Naive thymus-derived CD4-positive, alpha-beta T cell (primary cell): ENCODE measurements around the gene ATP6V0C. TPM values are rescaled to one million over a fixed set of nuclear protein-coding genes. Genes with fewer than 3 reads are reported as not detected.
A peak's percentile ranks its signal among the peaks of the same experiment; 100 is the strongest.

Experiments
- ATAC-seq: fragments of 150-1000 bp; cut with Tn5 transposase; 2 replicates; pipeline ENCODE4 v1.10.0; 2021; ENCODE audit warnings: mild to moderate bottlenecking, moderate library complexity
- CTCF ChIA-PET: fragments of 350-600 bp; sonication (Branson Sonifier 250); formaldehyde crosslinking; loops from one replicate; lab custom pipeline; 2021; ENCODE audit warnings: antibody characterized with exemption; lab: Charles Lee
- POLR2A ChIA-PET: fragments of 350-600 bp; sonication (Branson Sonifier 250); formaldehyde crosslinking; loops from one replicate; lab custom pipeline; 2021; ENCODE audit warnings: antibody characterized with exemption, inconsistent platforms; lab: Charles Lee
- DNase-seq, 9 donors: peaks; one replicate each; pipeline versions ENCODE4 v3.0.0 to v3.0.0-alpha.2; 2020 to 2022; ENCODE audit warnings: mixed read lengths in 1 of 9
- H3K27ac ChIP-seq: one replicate; pipeline ENCODE4 v1.7.0; 2013; ENCODE audit warnings: mild to moderate bottlenecking, low read depth, low read length, moderate library complexity
- H3K27me3 ChIP-seq, 2 donors: one replicate each; pipeline ENCODE4 v1.7.0; 2013; ENCODE audit warnings: low read length in 2 of 2, mild to moderate bottlenecking in 2 of 2, moderate library complexity in 2 of 2; ENCODE audit not compliant: control insufficient read depth in 2 of 2, insufficient read depth in 2 of 2
- H3K36me3 ChIP-seq, 3 experiments: 1 replicate in 2 of 3; 2 replicates in 1 of 3; pipeline ENCODE4 v1.7.0; 2013; ENCODE audit warnings: low read length in 3 of 3, mild to moderate bottlenecking in 3 of 3, moderate library complexity in 1 of 3; ENCODE audit not compliant: insufficient read depth in 3 of 3, control insufficient read depth in 2 of 3
- H3K4me1 ChIP-seq, 2 donors: one replicate each; pipeline ENCODE4 v1.7.0; 2013; ENCODE audit warnings: low read length in 2 of 2, mild to moderate bottlenecking in 2 of 2, moderate library complexity in 1 of 2; ENCODE audit not compliant: control insufficient read depth in 2 of 2, insufficient read depth in 2 of 2
- H3K4me3 ChIP-seq: 2 replicates; pipeline ENCODE4 v1.7.0; 2013; ENCODE audit warnings: mild to moderate bottlenecking, low read length
- H3K9me3 ChIP-seq, 3 experiments: 1 replicate in 2 of 3; 2 replicates in 1 of 3; pipeline ENCODE4 v1.7.0; 2013; ENCODE audit warnings: low read length in 3 of 3; ENCODE audit not compliant: control insufficient read depth in 2 of 3
- H3K27ac Mint-ChIP-seq, 9 donors: one replicate each; pipeline ENCODE4 v1.8.0; 2020 to 2022; ENCODE audit warnings: mixed read lengths in 9 of 9, mild to moderate bottlenecking in 8 of 9, moderate library complexity in 5 of 9, inconsistent platforms in 2 of 9
- H3K27me3 Mint-ChIP-seq, 5 donors: one replicate each; pipeline ENCODE4 v1.8.0; 2021 to 2022; ENCODE audit warnings: mixed read lengths in 5 of 5, mild to moderate bottlenecking in 1 of 5
- H3K36me3 Mint-ChIP-seq, 5 donors: one replicate each; pipeline ENCODE4 v1.8.0; 2020 to 2022; ENCODE audit warnings: mixed read lengths in 5 of 5, mild to moderate bottlenecking in 3 of 5, inconsistent platforms in 1 of 5
- H3K4me1 Mint-ChIP-seq, 7 donors: one replicate each; pipeline ENCODE4 v1.8.0; 2020 to 2022; ENCODE audit warnings: mixed read lengths in 7 of 7, mild to moderate bottlenecking in 3 of 7, inconsistent platforms in 1 of 7
- H3K4me3 Mint-ChIP-seq, 10 donors: one replicate each; pipeline ENCODE4 v1.8.0; 2020 to 2022; ENCODE audit warnings: mild to moderate bottlenecking in 10 of 10, mixed read lengths in 10 of 10, moderate library complexity in 6 of 10, inconsistent platforms in 2 of 10
- H3K9me3 Mint-ChIP-seq, 11 donors: one replicate each; pipeline ENCODE4 v1.8.0; 2020 to 2022; ENCODE audit warnings: mixed read lengths in 11 of 11, mild to moderate bottlenecking in 4 of 11, inconsistent platforms in 1 of 11, moderate library complexity in 1 of 11
- intact Hi-C, 2 donors: fragments of 100-400 bp; cut with micrococcal nuclease; formaldehyde crosslinking; loops; one replicate each; pipeline ENCODE4 v1.15.1; 2023
- polyA plus RNA-seq, 2 donors: library from polyadenylated mRNA; unstranded; fragments of 300-500 nt; fragmentation: Illumina TruSeq; gene quantifications; one replicate each; pipeline ENCODE4 v1.2.3, GENCODE V29; 2021
- total RNA-seq, 6 experiments: library from RNA in 5 of 6; stranded (reverse) in 5 of 6; gene quantifications; 1 replicate in 5 of 6; 2 replicates in 1 of 6; pipeline ENCODE4 v1.2.3 and lab custom pipeline; 2021 to 2026

Gene ATP6V0C
- total and polyA plus RNA-seq, 7 experiments from 2014 or later, result 76.5 to 303 (median 108) TPM

DNA sequence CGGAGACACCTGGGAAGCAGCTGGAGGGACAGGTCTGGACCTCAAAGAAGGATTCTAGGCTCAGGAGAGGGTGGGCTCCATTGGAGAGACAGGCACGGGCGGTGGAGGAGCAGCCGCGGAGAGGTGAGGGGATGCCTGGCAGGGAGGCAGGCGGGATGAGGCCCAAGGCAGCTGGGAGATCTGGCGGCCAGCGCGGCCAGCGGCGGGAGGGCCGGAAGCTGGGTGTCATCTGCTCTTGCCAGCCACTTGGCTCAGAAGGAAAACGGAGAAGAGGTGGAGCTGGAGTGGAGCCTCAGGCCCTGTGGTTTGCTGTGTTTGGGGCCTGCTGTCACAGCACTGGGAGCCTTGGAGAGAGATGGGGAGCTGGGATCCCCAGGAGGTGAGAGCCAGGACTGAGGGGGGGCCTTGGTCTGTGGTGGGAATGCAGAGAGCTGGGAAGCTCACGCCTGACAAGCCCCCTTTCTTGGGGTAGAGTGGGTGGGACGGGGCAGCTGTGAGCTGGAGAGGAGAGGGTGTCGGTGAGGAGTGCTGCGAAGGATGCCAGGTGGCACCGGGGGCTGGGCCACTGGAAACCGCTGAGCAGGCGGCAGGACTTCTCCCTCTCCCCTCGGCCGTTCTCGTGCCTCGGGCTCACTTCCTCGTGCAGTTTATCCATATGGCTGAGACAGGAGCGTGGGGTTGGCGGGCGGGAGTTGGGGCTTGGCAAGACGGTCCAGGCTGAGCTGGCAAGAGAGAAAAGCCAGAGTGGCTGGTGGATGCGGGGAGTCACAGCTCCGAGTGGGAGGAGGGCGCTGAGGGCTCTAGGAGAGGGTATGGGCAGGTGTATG, 30.8 kb upstream of the ATP6V0C start:
- Histone ChIP-seq H3K36me3 (no peaks in the 10 kb centered on the region), H3K27ac (no peak overlapping the region), H3K4me1 (peaks cover 10 to 15% of the 10 kb centered on the region in 2 donors), H3K9me3 (no peaks in the 10 kb centered on the region), H3K4me3 (no peak overlapping the region), H3K27me3 (no peaks in the 10 kb centered on the region)
- H3K36me3 Mint-ChIP-seq, result no peaks in the 10 kb centered on the region
- intact Hi-C loops, result no loop called here
- H3K27me3 Mint-ChIP-seq, result no peaks in the 10 kb centered on the region
- ChIA-PET CTCF (interaction anchor here (0.7 kb wide), 1 partner anchor 139 kb away, joined by 4 read pairs; no protein-coding TSS in a partner anchor), POLR2A (no interaction called here)
- H3K27ac Mint-ChIP-seq, result peak overlapping the region in 2 of 9 donors; percentile 29 to 80
- H3K9me3 Mint-ChIP-seq, result no peaks in the 10 kb centered on the region
- peaks cover 11 to 38% (median 14%) of the 10 kb centered on the region in 7 donors for H3K4me1 Mint-ChIP-seq
- DNase-seq, result peak in 1 of 9 donors; percentile 2
- H3K4me3 Mint-ChIP-seq, result no peak overlapping the region
- ATAC-seq, result no peak

DNA sequence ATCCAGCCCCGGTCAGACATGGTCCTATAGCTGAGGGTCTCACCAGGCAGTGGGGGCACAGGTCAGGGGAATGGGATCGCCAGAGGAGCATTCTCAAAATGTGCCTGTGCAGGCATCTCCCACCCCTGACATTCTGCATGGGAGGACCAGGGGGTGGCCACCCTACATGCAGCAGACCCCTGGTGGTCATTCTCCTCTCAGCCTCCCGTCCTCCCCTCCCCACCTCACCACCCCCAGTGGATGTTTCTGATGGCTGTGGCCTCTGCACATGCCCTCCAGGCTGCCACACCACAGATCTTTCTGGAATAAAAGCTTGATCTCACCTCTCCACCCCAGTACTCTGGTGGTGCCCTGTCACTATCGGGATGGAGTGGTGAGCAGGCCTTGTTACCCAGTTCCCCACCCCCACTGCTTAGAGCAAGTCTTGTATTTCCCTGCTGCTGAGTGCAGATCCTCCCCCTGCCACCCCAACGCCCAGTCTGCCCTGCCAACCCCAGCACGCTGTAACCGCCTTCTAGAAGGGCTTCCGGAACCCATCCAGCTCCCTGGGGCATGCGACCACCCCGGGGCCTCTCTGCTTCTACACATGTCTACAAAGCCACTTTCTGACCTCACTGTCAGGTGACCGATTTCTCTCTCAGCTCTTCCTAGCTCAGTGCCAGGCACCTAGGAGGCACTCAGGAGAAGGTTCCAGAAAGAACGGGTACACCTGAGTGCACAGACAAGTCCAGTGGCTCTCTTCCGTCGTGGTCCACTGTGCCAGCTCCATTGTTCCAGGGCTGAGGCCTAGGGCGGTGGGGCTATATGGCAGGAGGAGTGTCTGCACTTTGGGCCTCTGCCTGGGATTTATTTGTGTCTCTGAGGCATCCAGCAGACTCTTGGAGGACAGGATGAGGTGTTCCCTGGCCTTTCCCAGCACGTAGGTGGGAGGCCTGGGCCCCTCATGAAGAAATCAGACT, 29.5 kb upstream of the ATP6V0C start:
- no peak overlapping the region for H3K4me3 Mint-ChIP-seq
- intact Hi-C loops, result no loop called here
- H3K27ac Mint-ChIP-seq, result peak overlapping the region in 2 of 9 donors; percentile 62 to 70
- no peaks in the 10 kb centered on the region for H3K9me3 Mint-ChIP-seq
- Histone ChIP-seq H3K4me1 (peaks cover 10 to 15% of the 10 kb centered on the region in 2 donors), H3K36me3 (no peaks in the 10 kb centered on the region), H3K9me3 (no peaks in the 10 kb centered on the region), H3K27me3 (no peaks in the 10 kb centered on the region), H3K27ac (no peak overlapping the region), H3K4me3 (no peak overlapping the region)
- DNase-seq, result no peak
- no peaks in the 10 kb centered on the region for H3K36me3 Mint-ChIP-seq
- POLR2A ChIA-PET, result no interaction called here
- no peak for ATAC-seq
- no peaks in the 10 kb centered on the region for H3K27me3 Mint-ChIP-seq
- H3K4me1 Mint-ChIP-seq, result peaks cover 11 to 32% (median 13%) of the 10 kb centered on the region in 7 donors
- CTCF ChIA-PET, result no interaction called here

DNA sequence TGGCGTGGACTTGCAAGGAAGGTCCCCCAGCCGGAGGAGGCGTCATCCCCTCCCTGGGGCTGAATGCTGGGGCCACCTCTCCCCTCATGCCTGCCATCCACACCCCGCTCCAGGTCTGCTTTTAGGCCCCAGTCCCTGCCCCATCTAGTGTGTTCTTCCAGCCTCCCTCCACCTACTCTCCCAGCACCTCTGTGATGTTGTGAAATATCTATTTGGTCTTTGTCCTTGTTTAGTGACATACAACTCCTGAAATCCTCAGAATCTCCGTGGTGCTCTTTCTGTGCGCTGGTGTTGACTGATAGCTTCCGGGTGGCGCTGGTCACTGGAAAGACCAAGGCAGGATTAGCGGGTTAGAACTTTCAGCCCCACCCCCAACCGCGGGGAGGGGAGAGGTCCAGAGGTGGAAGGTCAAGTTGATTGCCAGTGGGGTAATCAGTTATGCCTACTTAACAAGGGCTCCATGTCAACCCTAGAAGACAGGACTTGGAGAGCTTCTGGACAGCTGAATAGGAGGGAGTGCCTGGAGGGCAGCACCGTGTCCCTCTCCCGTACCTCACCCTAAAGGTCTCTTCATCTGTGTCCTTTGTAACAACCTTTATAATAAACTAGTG, 28.7 kb upstream of the ATP6V0C start:
- ChIA-PET POLR2A (no interaction called here), CTCF (interaction anchor here (0.8 kb wide), 1 partner anchor 1154 kb away, joined by 3 read pairs; no protein-coding TSS in a partner anchor)
- peaks cover 10 to 15% of the 10 kb centered on the region in 2 donors for H3K4me1 ChIP-seq
- intact Hi-C loops, result no loop called here
- Mint-ChIP-seq H3K27ac (peak overlapping the region in 2 of 9 donors; percentile 41 to 62), H3K4me3 (no peak overlapping the region), H3K27me3 (no peaks in the 10 kb centered on the region), H3K9me3 (no peaks in the 10 kb centered on the region), H3K36me3 (no peaks in the 10 kb centered on the region), H3K4me1 (peaks cover 11 to 28% (median 13%) of the 10 kb centered on the region in 7 donors)
- H3K27ac ChIP-seq, result no peak overlapping the region
- no peak for DNase-seq
- no peaks in the 10 kb centered on the region for H3K36me3 ChIP-seq
- no peaks in the 10 kb centered on the region for H3K9me3 ChIP-seq
- H3K27me3 ChIP-seq, result no peaks in the 10 kb centered on the region
- ATAC-seq, result no peak
- H3K4me3 ChIP-seq, result no peak overlapping the region

DNA sequence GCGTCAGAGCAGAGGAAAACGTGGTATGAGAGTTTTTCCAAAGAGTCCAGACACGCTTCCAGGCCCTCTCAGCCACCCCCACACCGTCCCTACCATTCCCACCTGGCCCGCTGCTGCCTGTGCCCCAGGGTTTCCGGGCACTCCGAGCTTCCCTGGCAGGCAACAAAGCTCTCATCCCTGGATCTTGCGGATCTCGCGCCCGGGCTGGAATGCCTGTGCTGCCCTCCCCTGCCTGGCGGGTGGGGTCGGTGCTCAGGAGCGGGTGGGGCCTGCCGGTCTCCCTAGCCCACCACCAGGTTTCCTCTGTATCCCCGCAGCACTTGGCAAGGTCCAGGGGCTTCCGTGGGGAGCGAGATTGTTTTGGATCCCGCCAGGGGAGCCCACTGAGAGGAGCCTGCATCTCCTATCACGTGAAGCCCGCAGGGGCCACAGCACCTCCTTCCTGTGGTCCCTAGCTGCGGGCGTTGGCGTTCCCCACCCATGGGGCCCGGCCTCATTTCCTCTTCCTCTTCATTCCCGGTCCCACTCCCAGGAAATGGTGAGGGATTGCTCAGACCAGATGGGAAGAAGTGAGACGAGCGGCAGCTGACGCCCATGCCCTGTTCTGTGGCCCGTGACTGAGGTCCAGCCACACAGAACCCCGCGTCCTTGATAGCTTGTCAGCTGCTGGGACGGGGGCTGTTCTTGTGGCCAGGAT, 27.8 kb upstream of the ATP6V0C start:
- ATAC-seq (no peak), DNase-seq (no peak)
- no peaks in the 10 kb centered on the region for H3K36me3 ChIP-seq
- no peaks in the 10 kb centered on the region for H3K27me3 ChIP-seq
- CTCF ChIA-PET, result interaction anchor here (0.6 to 1.5 kb wide), 4 partner anchors 10 to 1153 kb away, joined by 3 to 6 read pairs (median 4); partner anchors contain the start of genes CCNF and TBC1D24
- H3K4me3 Mint-ChIP-seq, result no peak overlapping the region
- intact Hi-C loops, result no loop called here
- H3K4me3 ChIP-seq, result no peak overlapping the region
- POLR2A ChIA-PET, result interaction anchor here (0.8 to 1.6 kb wide), 5 partner anchors 28 to 234 kb away, joined by 3 read pairs; partner anchors contain the start of genes ATP6V0C and CCNF
- H3K27ac ChIP-seq, result peak overlapping the region; percentile 24
- H3K9me3 Mint-ChIP-seq, result no peaks in the 10 kb centered on the region
- H3K4me1 Mint-ChIP-seq, result peaks cover 11 to 23% (median 13%) of the 10 kb centered on the region in 7 donors
- H3K27me3 Mint-ChIP-seq, result no peaks in the 10 kb centered on the region
- no peaks in the 10 kb centered on the region for H3K36me3 Mint-ChIP-seq
- no peaks in the 10 kb centered on the region for H3K9me3 ChIP-seq
- peaks cover 10 to 15% of the 10 kb centered on the region in 2 donors for H3K4me1 ChIP-seq
- H3K27ac Mint-ChIP-seq, result peak overlapping the region in 1 of 9 donors; percentile 12

DNA sequence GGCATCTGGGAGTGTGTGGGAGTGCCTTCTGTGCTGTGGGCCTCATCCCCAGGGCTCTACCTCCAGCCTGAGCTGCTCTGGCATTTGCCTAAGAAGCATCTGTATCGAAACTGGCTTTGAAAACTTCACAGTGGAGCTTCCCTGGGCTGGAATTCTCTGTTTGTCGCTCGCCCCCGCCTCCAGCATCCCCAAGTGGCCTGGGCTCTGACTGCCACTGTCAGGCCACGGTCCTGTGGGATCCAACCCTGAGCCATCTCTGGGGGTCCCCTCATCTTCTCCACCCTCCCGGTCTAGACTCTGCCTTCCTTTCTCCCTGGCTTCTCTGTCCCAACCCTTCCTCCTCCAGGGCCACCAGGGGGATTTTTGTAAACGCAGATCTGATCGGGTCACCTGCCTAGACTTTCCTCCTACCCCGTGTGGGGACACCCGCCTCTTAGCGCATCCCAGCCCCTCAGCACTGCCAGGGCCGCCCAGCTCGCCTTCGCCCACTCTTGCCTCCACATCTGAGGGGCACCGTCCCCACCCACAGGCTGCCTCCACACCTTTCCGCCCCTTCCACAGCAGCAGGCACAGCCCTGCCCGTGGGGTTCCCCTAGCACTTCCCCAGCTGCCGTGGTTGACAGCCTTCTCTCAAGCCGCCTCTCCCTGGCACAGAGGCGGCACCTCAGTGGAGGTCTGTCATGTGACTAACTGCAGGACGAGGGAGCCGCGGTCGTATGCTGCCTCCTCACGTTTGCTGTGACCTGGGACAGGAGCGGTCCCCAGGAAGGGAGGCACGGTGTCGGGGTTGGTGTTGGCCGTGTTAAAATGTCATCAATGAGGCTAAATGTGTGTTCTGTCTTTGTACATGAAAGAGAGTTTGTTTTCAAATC, 26.9 kb upstream of the ATP6V0C start:
- Mint-ChIP-seq H3K9me3 (no peaks in the 10 kb centered on the region), H3K4me1 (peaks cover 11 to 23% (median 13%) of the 10 kb centered on the region in 7 donors), H3K27ac (peak overlapping the region; percentile 25 to 94 (median 75)), H3K36me3 (no peaks in the 10 kb centered on the region), H3K27me3 (no peaks in the 10 kb centered on the region), H3K4me3 (peak overlapping the region; percentile 39 to 76 (median 56))
- Histone ChIP-seq H3K9me3 (no peaks in the 10 kb centered on the region), H3K4me3 (no peak overlapping the region), H3K27ac (peak overlapping the region; percentile 24), H3K4me1 (peaks cover 10 to 15% of the 10 kb centered on the region in 2 donors), H3K27me3 (no peaks in the 10 kb centered on the region), H3K36me3 (no peaks in the 10 kb centered on the region)
- ChIA-PET POLR2A (interaction anchor here (0.8 to 1.6 kb wide), 5 partner anchors 27 to 235 kb away, joined by 3 read pairs; partner anchors contain the start of genes ATP6V0C and CCNF), CTCF (interaction anchor here (0.6 to 1.5 kb wide), 6 partner anchors 9 to 292 kb away, joined by 3 to 6 read pairs (median 4); partner anchors contain the start of genes CCNF and TBC1D24)
- intact Hi-C loops, result loop anchor here (1.0 kb wide), 7 partner anchors 13 to 292 kb away; partner anchors contain the start of genes ABCA3 (in 2 of the 2), CCNF (in 1 of the 2), ECI1 (in 1 of the 2) and RNPS1 (in 1 of the 2)
- ATAC-seq (peak; percentile 96), DNase-seq (peak; percentile 54 to 86 (median 80))
